ENCODE data around the gene MSRB1. TPM values are rescaled to one million over a fixed set of nuclear protein-coding genes. Genes with fewer than 3 reads are reported as not detected.

MSRB1 gene
- total and polyA plus RNA-seq, 11 donors: 12.4 to 70.2 (median 33.7) TPM

GRCh38 chr16:1909561-1910231 is 33.3 kb downstream of the MSRB1 start:
- 75 to 79% (median 79%) methylated on average over 15 to 18 of the region's 18 CpGs for WGBS, 4 donors
- H3K27me3 ChIP-seq: peaks cover 5 to 59% (median 26%) of the 10 kb centered on the region in 9 donors
- no peak for DNase-seq

GRCh38 chr16:1908983-1909382 is 34.0 kb downstream of the MSRB1 start:
- intact Hi-C loops (cut with DNase I): no loop called here
- H3K4me1 ChIP-seq: no peaks in the 10 kb centered on the region
- TF ChIP-seq POLR2A (IDR thresholded peaks at IDR 0.05) (no peak), CTCF (IDR thresholded peaks at IDR 0.05) (no peak)
- no peak for DNase-seq
- no peak overlapping the region for H3K27ac ChIP-seq
- WGBS, 4 donors: 60 to 69% (median 62%) methylated on average over 7 to 9 of the region's 9 CpGs
- no peak overlapping the region for H3K4me3 ChIP-seq
- no peak for ATAC-seq
- H3K27me3 ChIP-seq: peaks cover 1 to 54% (median 19%) of the 10 kb centered on the region in 9 donors
- H3K36me3 ChIP-seq: no peaks in the 10 kb centered on the region
- no peaks in the 10 kb centered on the region for H3K9me3 ChIP-seq

More at GRCh38 chr16:1909561-1910231, 33.3 kb downstream of the MSRB1 start:
- Histone ChIP-seq H3K4me1 (no peaks in the 10 kb centered on the region), H3K27ac (no peak overlapping the region), H3K4me3 (no peak overlapping the region), H3K9me3 (no peaks in the 10 kb centered on the region), H3K36me3 (no peaks in the 10 kb centered on the region)
- no peak for ATAC-seq
- intact Hi-C loops (cut with DNase I): loop anchor here in 1 of 10 donors (5.0 kb wide), 1 partner anchor 32 kb away; no protein-coding TSS in a partner anchor
- TF ChIP-seq CTCF (IDR thresholded peaks at IDR 0.05): no peak
- TF ChIP-seq POLR2A (IDR thresholded peaks at IDR 0.05): no peak

- Histone ChIP-seq H3K27me3 (peaks cover 0 to 46% (median 18%) of the 10 kb centered on the region in 9 donors), H3K9me3 (no peaks in the 10 kb centered on the region), H3K4me3 (no peak overlapping the region), H3K27ac (no peak overlapping the region), H3K36me3 (no peaks in the 10 kb centered on the region), H3K4me1 (no peaks in the 10 kb centered on the region)
- intact Hi-C loops (cut with DNase I): no loop called here
- WGBS, 4 donors: 45 to 67% (median 56%) methylated on average over 12 to 17 of the region's 17 CpGs
- DNase-seq (no peak), ATAC-seq (no peak)
- TF ChIP-seq CTCF (IDR thresholded peaks at IDR 0.05) (no peak), POLR2A (IDR thresholded peaks at IDR 0.05) (no peak)
Measured at GRCh38 chr16:1908184-1908583, 34.8 kb downstream of the MSRB1 start.

GRCh38 chr16:1907226-1907860 is 35.7 kb downstream of the MSRB1 start:
- Histone ChIP-seq H3K27ac (no peak overlapping the region), H3K4me1 (no peaks in the 10 kb centered on the region), H3K27me3 (peaks cover 0 to 44% (median 18%) of the 10 kb centered on the region in 9 donors), H3K36me3 (no peaks in the 10 kb centered on the region), H3K4me3 (no peak overlapping the region), H3K9me3 (no peaks in the 10 kb centered on the region)
- ATAC-seq (no peak), DNase-seq (no peak)
- 60 to 90% (median 72%) methylated on average over 5 to 17 of the region's 17 CpGs for WGBS, 4 donors
- TF ChIP-seq CTCF (IDR thresholded peaks at IDR 0.05): no peak
- TF ChIP-seq POLR2A (IDR thresholded peaks at IDR 0.05): no peak
- intact Hi-C loops (cut with DNase I): no loop called here
